Retinal pigment epithelial cell (primary cell): ENCODE data around the gene MTA2.
"Not testable (repeated sequence)": the region's sequence is repeated elsewhere in the genome, so short reads cannot be mapped to it uniquely, and the experiment has no call there.

Source experiments
- DNase-seq: peaks from one replicate; pipeline ENCODE4 v3.0.0-alpha.2; 2010; ENCODE audit warnings: low read depth
- H3K4me3 ChIP-seq: 2 replicates; pipeline ENCODE4 v1.5.1; 2011; ENCODE audit warnings: mild to moderate bottlenecking, low read length, control low read depth, moderate library complexity
- TF ChIP-seq, protein P1 (sequence below): conservative IDR thresholded peaks from 2 replicates; pipeline ENCODE4 v1.5.1; 2011; ENCODE audit warnings: low read depth, low read length, control low read depth, inconsistent platforms

The MTA2 gene

DNA sequence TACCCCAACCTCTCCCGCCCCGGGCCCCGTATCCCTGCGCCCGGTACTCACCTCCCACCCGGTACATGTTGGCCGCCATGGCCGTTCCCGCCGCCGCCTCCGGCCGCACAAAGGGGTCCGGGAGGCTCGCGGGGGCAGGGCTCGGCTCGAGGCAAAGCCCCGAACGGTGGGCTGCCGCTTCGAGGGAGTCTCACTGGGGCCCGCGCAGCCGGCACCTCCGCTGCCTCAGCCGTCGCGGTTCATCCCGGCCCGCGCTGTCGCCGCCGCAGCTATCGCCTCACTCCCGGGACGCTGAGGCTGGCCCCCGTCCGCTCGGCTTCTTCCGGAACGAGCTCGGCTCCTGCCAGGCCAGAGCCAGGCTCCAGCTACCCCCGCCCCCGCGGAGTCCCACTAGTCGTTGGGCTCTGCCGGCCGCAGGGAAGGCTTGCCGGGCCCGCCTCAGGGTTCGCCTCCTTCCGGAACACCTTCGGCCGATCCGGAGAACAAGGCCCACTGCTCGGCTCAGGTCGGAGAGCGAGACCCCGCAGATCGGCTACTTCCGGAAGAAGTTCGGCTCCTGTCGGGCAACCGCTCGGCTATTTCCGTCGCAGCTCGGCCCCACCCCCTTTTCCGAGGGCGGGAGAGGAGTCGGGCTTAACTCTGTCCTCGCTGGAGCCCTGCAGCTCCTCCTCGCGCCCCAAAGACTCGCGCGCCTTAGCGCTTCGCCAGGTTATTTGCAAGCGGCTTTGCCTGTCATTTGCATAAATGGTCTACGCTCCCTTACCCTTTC is at the start of gene MTA2:
MTA2 (minus strand) TSS at position 494 of the 769 bp plus-strand sequence; CDS start at position 79, 415 bp downstream.
- peak within 1 kb of the TSS; percentile 90 for H3K4me3 ChIP-seq
- DNase-seq, result peak; percentile 94
- TF ChIP-seq, protein P1, sequence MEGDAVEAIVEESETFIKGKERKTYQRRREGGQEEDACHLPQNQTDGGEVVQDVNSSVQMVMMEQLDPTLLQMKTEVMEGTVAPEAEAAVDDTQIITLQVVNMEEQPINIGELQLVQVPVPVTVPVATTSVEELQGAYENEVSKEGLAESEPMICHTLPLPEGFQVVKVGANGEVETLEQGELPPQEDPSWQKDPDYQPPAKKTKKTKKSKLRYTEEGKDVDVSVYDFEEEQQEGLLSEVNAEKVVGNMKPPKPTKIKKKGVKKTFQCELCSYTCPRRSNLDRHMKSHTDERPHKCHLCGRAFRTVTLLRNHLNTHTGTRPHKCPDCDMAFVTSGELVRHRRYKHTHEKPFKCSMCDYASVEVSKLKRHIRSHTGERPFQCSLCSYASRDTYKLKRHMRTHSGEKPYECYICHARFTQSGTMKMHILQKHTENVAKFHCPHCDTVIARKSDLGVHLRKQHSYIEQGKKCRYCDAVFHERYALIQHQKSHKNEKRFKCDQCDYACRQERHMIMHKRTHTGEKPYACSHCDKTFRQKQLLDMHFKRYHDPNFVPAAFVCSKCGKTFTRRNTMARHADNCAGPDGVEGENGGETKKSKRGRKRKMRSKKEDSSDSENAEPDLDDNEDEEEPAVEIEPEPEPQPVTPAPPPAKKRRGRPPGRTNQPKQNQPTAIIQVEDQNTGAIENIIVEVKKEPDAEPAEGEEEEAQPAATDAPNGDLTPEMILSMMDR, result no peak

DNA sequence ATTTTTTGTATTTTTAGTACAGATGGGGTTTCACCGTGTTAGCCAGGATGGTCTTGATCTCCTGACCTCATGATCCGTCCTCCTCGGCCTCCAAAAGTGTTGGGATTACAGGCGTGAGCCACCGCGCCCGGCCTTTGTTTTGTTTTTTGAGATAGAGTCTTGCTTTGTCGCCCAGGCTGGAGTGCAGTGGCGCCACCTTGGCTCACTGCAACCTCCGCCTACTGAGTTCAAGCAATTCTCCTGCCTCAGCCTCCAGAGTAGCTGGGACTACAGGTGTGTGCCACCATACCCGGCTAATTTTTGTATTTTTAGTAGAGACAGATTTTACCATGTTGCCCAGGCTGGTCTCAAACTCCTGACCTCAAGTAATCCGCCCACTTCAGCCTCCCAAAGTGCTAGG is 48.6 kb upstream of the MTA2 start:
- not testable (repeated sequence) for DNase-seq, H3K4me3 ChIP-seq

DNA sequence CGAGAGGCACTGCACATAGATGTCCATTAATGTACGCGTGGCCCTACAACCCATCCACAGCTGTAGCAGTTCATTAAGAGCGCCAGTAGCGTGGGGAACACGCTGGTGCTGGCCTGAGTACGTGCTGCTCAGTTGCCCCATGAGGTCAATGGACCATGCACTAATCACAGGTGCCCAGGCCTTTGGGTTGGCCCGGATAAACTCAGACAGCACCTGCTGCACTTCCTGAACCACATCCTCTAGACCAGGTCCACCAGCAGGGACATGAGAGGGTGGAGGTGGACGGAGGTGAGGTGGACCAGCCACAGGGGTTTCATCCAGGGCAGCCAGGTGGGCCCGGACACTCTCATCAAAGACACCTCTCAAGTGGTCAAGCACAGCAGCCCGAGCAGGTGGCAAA is 47.8 kb upstream of the MTA2 start:
- no peak overlapping the region for H3K4me3 ChIP-seq
- no peak for DNase-seq
- TF ChIP-seq, protein P1, result no peak

DNA sequence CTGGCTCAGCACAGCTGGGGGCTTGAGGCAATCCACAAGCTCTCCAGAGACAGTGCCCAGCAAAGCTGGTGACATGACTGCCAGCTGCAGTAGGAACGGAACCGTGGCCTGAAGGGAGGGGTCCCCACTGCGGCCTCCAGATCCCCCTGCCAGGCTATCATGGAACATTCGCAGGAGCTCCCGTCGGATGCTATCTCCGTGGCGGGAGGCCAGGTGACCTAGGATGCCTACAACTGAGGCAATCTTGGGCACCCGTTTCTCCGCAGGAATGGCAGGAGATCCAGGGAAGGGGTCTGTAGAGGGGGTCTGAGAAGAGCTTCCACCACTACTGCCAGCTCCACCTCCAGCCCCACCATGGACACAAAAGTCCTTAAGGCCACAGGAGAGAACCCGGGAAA is 47.3 kb upstream of the MTA2 start:
- no peak for DNase-seq
- no peak overlapping the region for H3K4me3 ChIP-seq
- TF ChIP-seq, protein P1, result no peak

DNA sequence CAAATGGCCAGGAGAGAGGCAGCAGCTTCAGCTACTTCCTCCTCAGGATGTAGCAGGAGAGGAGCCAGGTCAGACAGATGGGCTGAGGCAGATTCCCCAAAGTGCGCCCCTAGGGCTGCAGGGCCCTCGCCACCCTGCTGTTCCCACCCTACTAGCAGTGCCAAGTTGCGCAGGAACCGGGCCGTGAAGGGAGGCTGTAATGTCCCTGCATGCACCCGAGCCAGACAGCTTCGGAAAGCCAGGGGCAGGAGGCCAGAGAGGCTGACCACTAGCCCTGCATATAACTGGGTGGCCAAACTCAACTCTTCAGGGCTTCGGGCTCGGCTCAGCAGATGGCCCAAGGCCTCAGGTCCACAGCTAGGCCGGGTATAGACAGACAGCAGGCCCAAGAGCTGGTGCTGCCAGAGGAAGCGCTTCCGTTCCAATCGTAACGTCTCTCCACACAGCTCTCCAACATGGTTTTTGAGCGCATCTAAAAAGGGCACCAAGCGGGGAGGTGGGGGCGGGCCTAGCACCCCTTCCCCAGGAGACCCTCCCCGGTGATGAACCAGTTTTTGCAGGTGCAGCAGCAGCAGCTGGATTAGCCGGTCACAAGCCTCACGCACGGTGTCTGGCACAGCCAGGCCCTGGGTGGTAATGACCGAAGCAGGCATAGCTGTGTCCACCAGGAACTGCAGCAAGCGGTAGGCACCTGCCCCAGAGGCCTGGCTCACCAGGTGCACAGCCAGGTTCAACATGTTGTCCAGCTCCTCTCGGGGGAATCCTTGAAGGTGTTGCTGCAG is 46.7 kb upstream of the MTA2 start:
- TF ChIP-seq, protein P1, result no peak
- DNase-seq, result no peak
- H3K4me3 ChIP-seq, result no peak overlapping the region

DNA sequence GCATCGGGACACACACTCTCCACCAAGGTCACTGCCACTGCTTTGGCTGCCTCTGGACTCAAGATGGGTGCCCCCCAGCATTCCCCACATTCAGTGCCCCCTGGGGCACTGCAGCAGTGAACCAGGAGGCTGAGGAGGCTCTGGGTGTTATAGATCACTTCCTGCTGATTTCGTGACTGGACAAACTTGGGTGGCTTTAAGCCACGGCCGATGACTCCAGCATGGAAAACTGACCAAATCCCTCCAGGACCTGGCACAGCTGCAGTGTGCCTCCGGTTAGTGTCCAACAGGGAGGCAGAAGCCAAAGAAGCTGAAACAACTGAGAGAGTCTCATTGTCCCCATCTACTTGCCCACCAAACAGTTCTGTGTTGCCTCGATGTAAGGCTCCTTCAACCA is 45.9 kb upstream of the MTA2 start:
- TF ChIP-seq, protein P1, result no peak
- no peak overlapping the region for H3K4me3 ChIP-seq
- no peak for DNase-seq

DNA sequence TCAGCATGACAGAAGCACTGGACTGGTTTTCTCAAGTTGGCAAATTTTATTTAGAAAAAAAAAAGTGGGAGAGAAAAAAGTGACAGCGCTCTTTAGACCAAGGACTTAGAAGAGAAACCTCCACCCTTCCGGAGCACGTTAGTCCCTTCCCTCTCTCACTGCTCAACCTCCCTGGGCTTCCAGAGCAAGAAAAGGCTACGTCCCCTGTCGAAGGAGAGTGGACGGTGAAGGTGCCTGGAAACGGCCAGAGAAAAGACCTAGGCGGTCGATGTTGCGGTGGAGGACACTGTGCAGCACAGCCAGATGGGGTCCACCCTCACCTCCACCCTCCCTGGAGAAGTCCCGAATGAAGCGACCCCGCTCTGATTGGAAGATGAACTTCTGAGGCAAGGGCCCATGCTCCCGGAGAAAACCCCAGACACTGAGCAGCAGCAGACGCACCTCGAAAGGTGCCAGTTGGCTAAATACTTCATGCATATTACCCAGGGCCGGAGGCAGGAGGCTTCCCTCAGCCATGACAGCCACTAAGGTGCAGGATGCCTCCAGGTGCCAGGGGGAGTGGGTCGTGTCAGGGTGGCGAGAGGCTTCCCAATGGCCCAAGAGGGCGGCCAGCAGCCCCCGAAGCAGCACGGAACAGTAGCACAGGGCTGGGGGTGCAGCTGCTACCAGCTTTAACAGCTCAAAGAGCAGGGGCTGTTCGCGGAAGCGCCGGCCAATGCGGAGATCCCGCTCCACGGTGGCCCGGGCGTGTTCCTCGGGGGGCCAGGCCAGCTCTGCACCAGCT is 45.4 kb upstream of the MTA2 start:
- no peak for DNase-seq
- TF ChIP-seq, protein P1, result no peak
- H3K4me3 ChIP-seq, result peak overlapping the region; percentile 22
